Gastrocnemius medialis (tissue), 4 donors: ENCODE data around the gene LRMDA.

Experiments used
- CTCF ChIP-seq, 5 experiments: fragments of 450-650 bp in 3 of 5; fragments of 200-600 bp in 2 of 5; sonication (generic) in 2 of 5; IDR thresholded peaks in 4 of 5; conservative IDR thresholded peaks in 1 of 5; 1 replicate in 4 of 5; 2 replicates in 1 of 5; pipeline ENCODE4 v1.5.1; 2016 to 2019; ENCODE audit warnings: antibody characterized with exemption in 5 of 5, mild to moderate bottlenecking in 3 of 5, moderate library complexity in 3 of 5
- POLR2A ChIP-seq, 2 donors: fragments of 450-650 bp; IDR thresholded peaks; one replicate each; pipeline ENCODE4 v1.6.1; 2017; ENCODE audit warnings: antibody characterized with exemption in 2 of 2, mild to moderate bottlenecking in 2 of 2, moderate library complexity in 2 of 2

- no peak for TF ChIP-seq CTCF (IDR thresholded peaks at IDR 0.05 in 4 of 5, conservative IDR thresholded peaks at IDR 0.05 in 1 of 5)
- TF ChIP-seq POLR2A (IDR thresholded peaks at IDR 0.05), result no peak
Measured at GRCh38 chr10:76089556-76090180, 658.2 kb downstream of the LRMDA start.
